K562 (cell line): ENCODE results near the gene RNF32. TPM values are rescaled to one million over a fixed set of nuclear protein-coding genes. Genes with fewer than 3 reads are reported as not detected.

Experiments used
- ATAC-seq: fragments of 200-7000 bp; cut with Tn5 transposase; 3 replicates; pipeline ENCODE4 v1.9.1; 2020; ENCODE audit warnings: moderate library complexity
- BruUV-seq: library from RNA; stranded (reverse); fragments of 400-500 nt; replicated peaks from 2 replicates; lab custom pipeline; 2021; lab: Mats Ljungman, UMichigan
- CTCF ChIA-PET: fragments of 300-600 bp; formaldehyde crosslinking; extraction: SDS; loops from one replicate; lab custom pipeline; 2021; ENCODE audit warnings: low intra/inter-chr PET ratio; lab: Yijun Ruan, JAX
- POLR2A ChIA-PET: fragments of 300-600, 350-650 bp; sonication (Branson Sonifier 250); formaldehyde crosslinking; extraction: SDS; loops from one replicate; lab custom pipeline; 2021; ENCODE audit warnings: antibody characterized with exemption, inconsistent platforms; lab: Yijun Ruan, JAX
- DNase-seq, 4 experiments: peaks; one replicate each; pipeline versions ENCODE4 v3.0.0 to v3.0.0-alpha.2; 2011 to 2018; ENCODE audit warnings: low spot score in 3 of 4, mixed read lengths in 3 of 4; ENCODE audit errors: extremely low read depth in 1 of 4
- FAIRE-seq: peaks from 2 replicates; lab custom pipeline; 2011; peaks lifted over from hg19 to GRCh38; lab: Jason Lieb, UNC
- H2AFZ ChIP-seq: 2 replicates; pipeline ENCODE4 v1.6.0; 2011; ENCODE audit warnings: low read depth, low read length, control low read depth, inconsistent platforms
- H3K27ac ChIP-seq: fragments of 200-600 bp; 3 replicates; pipeline ENCODE4 v1.8.0; 2011; ENCODE audit warnings: low read depth, mild to moderate bottlenecking, control low read depth, inconsistent platforms, low read length, moderate library complexity, mixed read lengths; ENCODE audit errors: extremely low read depth
- H3K27me3 ChIP-seq, 2 experiments: fragments of 300-600 bp in 1 of 2; 2 replicates in 1 of 2; 3 replicates in 1 of 2; pipeline versions ENCODE4 v1.6.0 to v1.8.0; 2011; ENCODE audit warnings: inconsistent platforms in 2 of 2, low read length in 2 of 2, mild to moderate bottlenecking in 1 of 2, mixed read lengths in 1 of 2, moderate library complexity in 1 of 2; ENCODE audit not compliant: control insufficient read depth in 2 of 2, insufficient read depth in 2 of 2
- H3K36me3 ChIP-seq: fragments of 300-600 bp; 3 replicates; pipeline ENCODE4 v1.8.0; 2011; ENCODE audit warnings: mild to moderate bottlenecking, low read length, inconsistent platforms; ENCODE audit not compliant: control insufficient read depth, insufficient read depth
- H3K4me1 ChIP-seq, 2 experiments: fragments of 200-600 bp in 1 of 2; replicated peaks in 1 of 2; 2 replicates in 1 of 2; 3 replicates in 1 of 2; pipeline versions ENCODE4 v1.5.1 to v1.8.0; 2011; ENCODE audit warnings: inconsistent platforms in 2 of 2, low read length in 2 of 2, mild to moderate bottlenecking in 1 of 2, mixed read lengths in 1 of 2, moderate library complexity in 1 of 2; ENCODE audit not compliant: control insufficient read depth in 2 of 2, insufficient read depth in 2 of 2
- H3K4me2 ChIP-seq: 2 replicates; pipeline ENCODE4 v1.6.1; 2011; ENCODE audit warnings: low read length, control low read depth, inconsistent platforms, mixed read lengths; ENCODE audit not compliant: insufficient read depth
- H3K4me3 ChIP-seq: fragments of 200-600 bp; sonication (generic), shearing (Covaris generic); 2 replicates; pipeline ENCODE4 v1.5.1; 2016; ENCODE audit warnings: control low read depth, inconsistent platforms
- H3K79me2 ChIP-seq: fragments of 200-600 bp; 3 replicates; pipeline ENCODE4 v1.8.0; 2011; ENCODE audit warnings: low read length, inconsistent platforms; ENCODE audit not compliant: control insufficient read depth, insufficient read depth
- H3K9ac ChIP-seq, 2 experiments: 2 replicates each; pipeline versions ENCODE4 v1.6.0 to v1.6.1; 2011; ENCODE audit warnings: low read depth in 2 of 2, low read length in 2 of 2, control low read depth in 1 of 2, inconsistent platforms in 1 of 2, mild to moderate bottlenecking in 1 of 2, mixed read lengths in 1 of 2; ENCODE audit not compliant: insufficient read depth in 1 of 2
- H3K9me1 ChIP-seq: one replicate; pipeline ENCODE4 v1.6.0; 2011; ENCODE audit warnings: inconsistent platforms, mild to moderate bottlenecking, low read length, moderate library complexity; ENCODE audit not compliant: control insufficient read depth, insufficient read depth
- H3K9me3 ChIP-seq: replicated peaks from 2 replicates; pipeline ENCODE4 v1.5.1; 2011; ENCODE audit warnings: low read depth, low read length, inconsistent platforms; ENCODE audit not compliant: control insufficient read depth, insufficient read depth
- H4K20me1 ChIP-seq: replicated peaks from 2 replicates; pipeline ENCODE4 v1.6.1; 2011; ENCODE audit warnings: low read length, inconsistent platforms, mixed read lengths; ENCODE audit not compliant: control insufficient read depth, insufficient read depth
- C11orf30 ChIP-seq: fragments of 450-650 bp; IDR thresholded peaks from 2 replicates; pipeline ENCODE4 v1.6.1; 2016; ENCODE audit warnings: low read depth, mild to moderate bottlenecking
- CSDE1 ChIP-seq, 2 experiments: fragments of 450-650 bp; IDR thresholded peaks; 2 replicates each; pipeline ENCODE4 v1.6.1; 2016; ENCODE audit warnings: mild to moderate bottlenecking in 1 of 2
- GTF2F1 ChIP-seq: IDR thresholded peaks from 2 replicates; pipeline ENCODE4 v1.6.1; 2011; ENCODE audit warnings: low read depth, low read length, improper control_type of control experiment
- JUN ChIP-seq, 2 experiments: sonication (generic) in 1 of 2; formaldehyde crosslinking in 1 of 2; IDR thresholded peaks; 2 replicates each; pipeline versions ENCODE4 v1.6.1 to v1.8.0; 2012 to 2022; ENCODE audit warnings: borderline replicate concordance in 2 of 2, mild to moderate bottlenecking in 2 of 2, improper control_type of control experiment in 1 of 2, low read depth in 1 of 2, low read length in 1 of 2, missing genetic modification reagents in 1 of 2
- MAFF ChIP-seq: IDR thresholded peaks from 2 replicates; pipeline ENCODE4 v1.6.1; 2012; ENCODE audit warnings: low read length, improper control_type of control experiment
- MAFG ChIP-seq: fragments of 450-650 bp; conservative IDR thresholded peaks from 2 replicates; pipeline ENCODE4 v1.6.1; 2016; ENCODE audit warnings: missing genetic modification characterization, missing compliant biosample characterization
- MAFK ChIP-seq: IDR thresholded peaks from 2 replicates; pipeline ENCODE4 v1.6.1; 2011; ENCODE audit warnings: low read length, improper control_type of control experiment
- NCOA4 ChIP-seq: fragments of 450-650 bp; IDR thresholded peaks from 2 replicates; pipeline ENCODE4 v1.6.1; 2018; ENCODE audit warnings: mild to moderate bottlenecking; ENCODE audit not compliant: partially characterized antibody
- ZNF316 ChIP-seq: fragments of 450-650 bp; IDR thresholded peaks from 2 replicates; pipeline ENCODE4 v1.6.1; 2016
- ZNF717 ChIP-seq: fragments of 250-450 bp; sonication (Bioruptor Pico); IDR thresholded peaks from 2 replicates; pipeline ENCODE4 v1.5.0; 2021
- WGBS: fragments of 100-300 bp; shearing (Covaris generic); methylation state at CpG from one replicate; pipeline ENCODE4 v1.1.6; 2016; ENCODE audit warnings: low coverage, mixed read lengths; ENCODE audit not compliant: insufficient coverage; ENCODE audit errors: missing lambda C conversion rate; 5-methylcytosine and 5-hydroxymethylcytosine counted together
- in situ Hi-C: fragments of 300-500 bp; cut with MboI; formaldehyde crosslinking; loops from 4 replicates; pipeline ENCODE4 v1.15.0; 2018; ENCODE audit warnings: inconsistent platforms, mixed read lengths
- intact Hi-C: fragments of 100-400 bp; cut with micrococcal nuclease; formaldehyde crosslinking; loops from 2 replicates; pipeline ENCODE4 v1.14.2; 2022
- polyA plus RNA-seq, 8 experiments: library from polyadenylated mRNA; depleted of rRNA in 4 of 8; stranded (reverse) in 5 of 8; unstranded in 3 of 8; fragments of >200 nt; fragmentation: Nextera tagmentation in 2 of 8; fragmentation: Illumina TruSeq in 1 of 8; extraction: Ambion mirVana in 2 of 8; extraction: Trizol in 1 of 8; gene quantifications; 2 replicates each; pipeline versions ENCODE4 v1.2.1 to v1.2.3, GENCODE V29; 2011 to 2014; ENCODE audit warnings: inconsistent platforms in 1 of 8, missing spikeins in 1 of 8
- total RNA-seq, 7 experiments: library from RNA; depleted of rRNA in 6 of 7; stranded (reverse); fragments of >200 nt in 6 of 7; fragmentation: Illumina TruSeq in 2 of 7; extraction: Trizol in 2 of 7; gene quantifications; 2 replicates each; pipeline versions ENCODE4 v1.2.1 to v1.2.3, GENCODE V29; 2011 to 2021; ENCODE audit warnings: low replicate concordance in 1 of 7

RNF32 gene
- total and polyA plus RNA-seq, 9 of the 15 experiments (the other 6 are each of a cell fraction or from before 2014, with no cell fraction given): 2.6 to 7.0 (median 4.6) TPM

DNA sequence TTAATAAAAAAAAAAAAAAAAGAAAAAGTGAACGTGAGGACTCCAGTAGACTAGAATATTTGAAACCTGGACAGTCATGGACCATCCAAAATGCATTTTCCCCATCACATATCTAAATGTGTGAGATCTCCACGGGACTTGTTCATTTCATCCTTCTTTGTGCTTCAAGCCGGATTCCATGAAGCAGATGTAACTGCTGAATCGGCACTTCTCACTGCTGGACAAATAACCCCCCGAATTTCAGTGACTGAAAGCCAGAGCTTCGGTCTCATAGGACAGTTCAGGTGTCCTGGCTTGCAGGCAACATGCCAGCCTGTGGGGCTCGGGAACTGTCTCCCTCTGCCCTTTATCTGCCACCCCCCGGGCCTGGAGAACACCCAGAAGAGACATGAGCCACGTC lies 33.3 kb downstream of the RNF32 start:
- Histone ChIP-seq H3K4me1 (peaks cover 0 to 10% of the 10 kb centered on the region in 2 experiments; a peak in 1 of 5 replicates), H3K9me3 (no peaks in the 10 kb centered on the region), H2AFZ (no peak overlapping the region), H3K9me1 (no peaks in the 10 kb centered on the region), H3K36me3 (peaks cover 70% of the 10 kb centered on the region), H4K20me1 (no peaks in the 10 kb centered on the region), H3K79me2 (no peaks in the 10 kb centered on the region), H3K4me2 (no peak overlapping the region), H3K27ac (no peak overlapping the region), H3K27me3 (no peaks in the 10 kb centered on the region), H3K9ac (no peak overlapping the region), H3K4me3 (no peak overlapping the region)
- 86% methylated on average over 9 of the region's 9 CpGs for WGBS
- ChIA-PET POLR2A (interaction anchor here (0.7 kb wide), 1 partner anchor 840 kb away, joined by 4 read pairs; no protein-coding TSS in a partner anchor), CTCF (no interaction called here)
- intact Hi-C loops (no loop called here), in situ Hi-C loops (no loop called here)
- ATAC-seq (no peak), FAIRE-seq (no peak), DNase-seq (no peak)
- BruUV-seq: no TSS peak
- TF ChIP-seq MAFG (tag) (peak; percentile 92), MAFF (peak; percentile 96), GTF2F1 (no peak), MAFK (peak; percentile 97), CSDE1 (IDR thresholded peaks at IDR 0.05) (no peak), NCOA4 (no peak), C11orf30 (peak; percentile 94), JUN (IDR thresholded peaks at IDR 0.05; ENCODE audit: borderline replicate concordance, low read depth, low read length) (no peak), JUN (CRISPR knock-in tag; IDR thresholded peaks at IDR 0.05; ENCODE audit: borderline replicate concordance) (no peak), ZNF717 (CRISPR knock-in tag) (no peak), ZNF316 (peak; percentile 97)
